Measurements from ENCODE around the gene SPDYE2B. TPM values are rescaled to one million over a fixed set of nuclear protein-coding genes. Genes with fewer than 3 reads are reported as not detected.
"Not testable (repeated sequence)": the region's sequence is repeated elsewhere in the genome, so short reads cannot be mapped to it uniquely, and the experiment has no call there.

SPDYE2B gene
- total and polyA plus RNA-seq, 2 experiments from 2014 or later = not detected

- H3K9ac ChIP-seq; H4K20me1 ChIP-seq (ENCODE audit: insufficient read depth); H3K36me3 ChIP-seq (ENCODE audit: low read depth); H3K4me2 ChIP-seq (ENCODE audit: unreplicated experiment); H3K9me3 ChIP-seq (ENCODE audit: low read depth); H2AFZ ChIP-seq; H3K4me1 ChIP-seq (ENCODE audit: insufficient read depth); H3K27ac ChIP-seq; H3K9me2 ChIP-seq (ENCODE audit: insufficient read depth); H3K4me3 ChIP-seq; H3K27me3 ChIP-seq (replicated peaks; ENCODE audit: insufficient read depth); H3F3A ChIP-seq (ENCODE audit: insufficient read depth); in situ Hi-C loops (cut with MboI); H3K79me2 ChIP-seq (ENCODE audit: insufficient read depth): not testable (repeated sequence)
- WGBS, 2 experiments (ENCODE audit: low coverage in 1 of 2, low lambda C conversion rate in 2 of 2, missing lambda C conversion rate in 2 of 2) = 55 to 92% methylated on average over 2 to 7 of the region's 10 CpGs
- peak; percentile 0 for DNase-seq
These were observed 38.3 kb upstream of the SPDYE2B start for GRCh38 chr7:102611675-102612325.

- in situ Hi-C loops (cut with MboI); H3K4me2 ChIP-seq (ENCODE audit: unreplicated experiment); H2AFZ ChIP-seq; H3K79me2 ChIP-seq (ENCODE audit: insufficient read depth); DNase-seq; H3F3A ChIP-seq (ENCODE audit: insufficient read depth); H3K27me3 ChIP-seq (replicated peaks; ENCODE audit: insufficient read depth); H3K36me3 ChIP-seq (ENCODE audit: low read depth); H4K20me1 ChIP-seq (ENCODE audit: insufficient read depth); H3K4me3 ChIP-seq; H3K4me1 ChIP-seq (ENCODE audit: insufficient read depth); H3K9me3 ChIP-seq (ENCODE audit: low read depth); H3K9me2 ChIP-seq (ENCODE audit: insufficient read depth); H3K27ac ChIP-seq; H3K9ac ChIP-seq: not testable (repeated sequence)
- WGBS, 2 experiments (ENCODE audit: low coverage in 1 of 2, low lambda C conversion rate in 2 of 2, missing lambda C conversion rate in 2 of 2) = no CpG with 5 or more reads among the region's 15 CpGs
These were observed 36.4 kb upstream of the SPDYE2B start for GRCh38 chr7:102613575-102614345.

GRCh38 chr7:102614346-102614697, 35.8 kb upstream of the SPDYE2B start:
- in situ Hi-C loops (cut with MboI) = not testable (repeated sequence)

GRCh38 chr7:102614873-102615272, 35.2 kb upstream of the SPDYE2B start:
- H3K27ac ChIP-seq; DNase-seq; H3K9me3 ChIP-seq (ENCODE audit: low read depth); H3K4me2 ChIP-seq (ENCODE audit: unreplicated experiment); H4K20me1 ChIP-seq (ENCODE audit: insufficient read depth); H3K4me3 ChIP-seq; H3F3A ChIP-seq (ENCODE audit: insufficient read depth); H3K27me3 ChIP-seq (replicated peaks; ENCODE audit: insufficient read depth); in situ Hi-C loops (cut with MboI); H3K9me2 ChIP-seq (ENCODE audit: insufficient read depth); H3K4me1 ChIP-seq (ENCODE audit: insufficient read depth); H2AFZ ChIP-seq; H3K9ac ChIP-seq; H3K36me3 ChIP-seq (ENCODE audit: low read depth); H3K79me2 ChIP-seq (ENCODE audit: insufficient read depth): not testable (repeated sequence)
- WGBS, 2 experiments (ENCODE audit: low coverage in 1 of 2, low lambda C conversion rate in 2 of 2, missing lambda C conversion rate in 2 of 2) = no CpG with 5 or more reads among the region's 3 CpGs

More at GRCh38 chr7:102614346-102614697, 35.8 kb upstream of the SPDYE2B start:
- H4K20me1 ChIP-seq (ENCODE audit: insufficient read depth); DNase-seq; H3K79me2 ChIP-seq (ENCODE audit: insufficient read depth); H3K4me3 ChIP-seq; H3K9ac ChIP-seq; H3K4me2 ChIP-seq (ENCODE audit: unreplicated experiment); H3K9me2 ChIP-seq (ENCODE audit: insufficient read depth); H2AFZ ChIP-seq; H3K27ac ChIP-seq; H3K36me3 ChIP-seq (ENCODE audit: low read depth); H3K27me3 ChIP-seq (replicated peaks; ENCODE audit: insufficient read depth); H3K9me3 ChIP-seq (ENCODE audit: low read depth); H3K4me1 ChIP-seq (ENCODE audit: insufficient read depth); H3F3A ChIP-seq (ENCODE audit: insufficient read depth): not testable (repeated sequence)
- WGBS, 2 experiments (ENCODE audit: low coverage in 1 of 2, low lambda C conversion rate in 2 of 2, missing lambda C conversion rate in 2 of 2) = no CpG with 5 or more reads among the region's 4 CpGs

- H2AFZ ChIP-seq; in situ Hi-C loops (cut with MboI); H3K27me3 ChIP-seq (replicated peaks; ENCODE audit: insufficient read depth); H3K4me3 ChIP-seq; H3K27ac ChIP-seq; H3K9me2 ChIP-seq (ENCODE audit: insufficient read depth); H3K9me3 ChIP-seq (ENCODE audit: low read depth); H4K20me1 ChIP-seq (ENCODE audit: insufficient read depth); H3F3A ChIP-seq (ENCODE audit: insufficient read depth); DNase-seq; H3K4me1 ChIP-seq (ENCODE audit: insufficient read depth); H3K9ac ChIP-seq; H3K36me3 ChIP-seq (ENCODE audit: low read depth); H3K4me2 ChIP-seq (ENCODE audit: unreplicated experiment); H3K79me2 ChIP-seq (ENCODE audit: insufficient read depth): not testable (repeated sequence)
- WGBS, 2 experiments (ENCODE audit: low coverage in 1 of 2, low lambda C conversion rate in 2 of 2, missing lambda C conversion rate in 2 of 2) = no CpG with 5 or more reads among the region's 10 CpGs
These were observed 34.2 kb upstream of the SPDYE2B start for GRCh38 chr7:102615930-102616329.

- H3K9ac ChIP-seq; H3K4me2 ChIP-seq (ENCODE audit: unreplicated experiment); H3K4me1 ChIP-seq (ENCODE audit: insufficient read depth); H3K36me3 ChIP-seq (ENCODE audit: low read depth); H4K20me1 ChIP-seq (ENCODE audit: insufficient read depth); DNase-seq; in situ Hi-C loops (cut with MboI); H3K79me2 ChIP-seq (ENCODE audit: insufficient read depth); H3K4me3 ChIP-seq; H3K9me3 ChIP-seq (ENCODE audit: low read depth); H3K27me3 ChIP-seq (replicated peaks; ENCODE audit: insufficient read depth); H3K27ac ChIP-seq; H2AFZ ChIP-seq; H3F3A ChIP-seq (ENCODE audit: insufficient read depth); H3K9me2 ChIP-seq (ENCODE audit: insufficient read depth): not testable (repeated sequence)
- WGBS, 2 experiments (ENCODE audit: low coverage in 1 of 2, low lambda C conversion rate in 2 of 2, missing lambda C conversion rate in 2 of 2) = 10% methylated on average over 2 of the region's 62 CpGs; no CpG with 5 or more reads in 1 of the 2 experiments
These were observed 33.5 kb upstream of the SPDYE2B start, which contains the start of gene RASA4 for GRCh38 chr7:102616507-102617125. Gene RASA4 (minus strand): TSS chr7:102616756. CDS start chr7:102616689, 67 bp downstream.

- H3K9me2 ChIP-seq (ENCODE audit: insufficient read depth); H3K79me2 ChIP-seq (ENCODE audit: insufficient read depth); in situ Hi-C loops (cut with MboI); H3K9ac ChIP-seq; H3K27me3 ChIP-seq (replicated peaks; ENCODE audit: insufficient read depth); H4K20me1 ChIP-seq (ENCODE audit: insufficient read depth); H3K4me3 ChIP-seq; H2AFZ ChIP-seq; H3K4me1 ChIP-seq (ENCODE audit: insufficient read depth); DNase-seq; H3K9me3 ChIP-seq (ENCODE audit: low read depth); H3K27ac ChIP-seq; H3K4me2 ChIP-seq (ENCODE audit: unreplicated experiment); H3K36me3 ChIP-seq (ENCODE audit: low read depth); H3F3A ChIP-seq (ENCODE audit: insufficient read depth): not testable (repeated sequence)
- 75 to 82% methylated on average over 3 of the region's 8 CpGs for WGBS, 2 experiments (ENCODE audit: low coverage in 1 of 2, low lambda C conversion rate in 2 of 2, missing lambda C conversion rate in 2 of 2)
These were observed 32.0 kb upstream of the SPDYE2B start for GRCh38 chr7:102618122-102618521.

Data from GM23248 (cell line).